HG03175 (cell line): ENCODE data around the gene EPHB4.
"Not testable (repeated sequence)": the region's sequence is repeated elsewhere in the genome, so short reads cannot be mapped to it uniquely, and the experiment has no call there.

Source experiments
- ATAC-seq: cut with Tn5 transposase; IDR thresholded peaks from one replicate; pipeline ENCODE4 v1.9.1; 2021; ENCODE audit warnings: mild to moderate bottlenecking, moderate library complexity; ENCODE audit not compliant: unreplicated experiment

EPHB4 gene

DNA sequence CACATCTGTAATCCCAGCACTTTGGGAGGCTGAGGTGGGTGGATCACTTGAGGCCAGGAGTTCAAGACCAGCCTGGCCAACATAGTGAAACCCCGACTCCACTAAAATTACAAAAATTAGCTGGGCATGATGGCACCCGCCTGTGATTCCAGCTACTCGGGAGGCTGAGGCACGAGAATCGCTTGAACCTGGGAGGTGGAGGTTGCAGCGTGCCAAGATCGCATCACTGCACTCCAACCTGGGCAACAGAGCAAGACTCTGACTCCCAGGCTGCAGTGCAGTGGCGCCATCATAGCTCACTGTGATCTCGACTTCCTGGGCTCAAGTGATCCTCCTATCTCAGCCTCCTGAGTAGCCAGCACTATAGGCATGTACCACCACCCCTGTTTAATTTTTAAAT, 27.6 kb upstream of the EPHB4 start:
- not testable (repeated sequence) for ATAC-seq

DNA sequence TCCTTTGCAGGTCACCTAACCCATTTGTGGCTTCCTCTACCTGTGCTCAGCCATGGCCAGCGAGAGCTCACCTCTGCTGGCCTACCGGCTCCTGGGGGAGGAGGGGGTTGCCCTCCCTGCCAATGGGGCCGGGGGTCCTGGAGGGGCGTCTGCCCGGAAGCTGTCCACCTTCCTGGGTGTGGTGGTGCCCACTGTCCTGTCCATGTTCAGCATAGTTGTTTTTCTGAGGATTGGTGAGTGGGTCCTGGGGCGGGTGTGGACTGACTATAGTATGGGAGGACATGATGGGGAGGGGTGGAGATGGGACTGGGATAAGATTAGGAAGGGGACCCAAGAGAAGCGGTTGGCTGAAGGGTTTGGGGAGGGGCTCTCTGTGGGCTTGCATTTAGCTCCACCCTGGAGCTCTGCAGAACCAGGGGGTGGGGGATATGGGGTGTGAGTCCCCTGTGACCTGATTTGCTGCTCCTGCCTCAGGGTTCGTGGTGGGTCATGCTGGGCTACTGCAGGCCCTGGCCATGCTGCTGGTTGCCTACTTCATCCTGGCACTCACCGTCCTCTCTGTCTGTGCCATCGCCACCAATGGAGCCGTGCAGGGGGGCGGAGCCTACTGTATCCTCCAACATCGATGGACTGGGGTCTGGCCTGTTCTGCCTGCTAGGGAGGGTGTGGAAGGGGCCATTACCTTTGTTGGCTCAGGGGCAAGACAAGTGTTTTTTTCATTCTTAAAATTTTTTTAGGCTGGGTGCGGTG, 27.0 kb upstream of the EPHB4 start:
- ATAC-seq = no peak

DNA sequence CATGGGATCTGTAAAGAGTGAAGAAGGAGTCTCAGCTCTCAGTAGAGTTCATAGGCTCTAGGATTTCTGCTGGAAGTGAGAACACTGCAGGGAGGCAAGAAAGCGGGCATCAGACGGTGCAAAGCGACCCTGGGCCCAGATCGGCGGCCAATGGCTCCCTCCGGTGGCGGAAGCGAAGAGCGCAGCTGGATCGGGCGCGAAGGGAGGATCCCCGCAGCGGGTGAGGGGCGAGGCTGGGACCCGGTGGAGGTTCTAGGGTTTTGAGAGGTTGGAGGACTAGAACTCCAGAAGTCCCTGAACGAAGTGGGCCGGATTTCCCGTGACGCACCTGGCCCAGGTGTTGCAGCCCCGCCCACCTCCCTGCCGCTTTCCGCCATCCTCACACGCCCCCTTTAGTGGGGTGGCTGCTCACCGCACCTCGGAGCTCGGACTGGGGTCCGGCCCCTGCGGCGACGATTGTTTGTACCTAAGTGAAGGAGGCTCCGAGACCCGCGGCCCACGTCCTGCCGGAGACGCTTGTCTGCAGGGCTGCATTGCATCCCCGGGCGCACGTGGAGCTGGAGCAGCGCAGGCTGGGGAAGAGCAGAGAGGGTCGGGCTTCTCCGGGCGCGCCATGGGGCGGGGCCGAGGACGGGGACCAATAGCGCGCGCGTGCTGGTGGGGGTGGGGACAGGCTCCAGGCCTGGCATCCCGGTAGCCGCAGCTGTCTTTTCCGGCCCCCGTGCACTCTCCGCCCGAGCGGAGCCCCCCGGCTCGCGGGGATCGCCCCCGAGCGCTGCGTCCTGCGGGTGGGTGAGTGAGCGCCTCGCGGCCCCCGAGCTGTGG, 24.9 kb upstream of the EPHB4 start, which contains the start of gene SLC12A9:
Gene SLC12A9, plus strand, starts transcription at position 666 of the 825 bp plus-strand sequence. CDS start 1,485 bp downstream, outside the sequence.
- peak; percentile 81 for ATAC-seq

DNA sequence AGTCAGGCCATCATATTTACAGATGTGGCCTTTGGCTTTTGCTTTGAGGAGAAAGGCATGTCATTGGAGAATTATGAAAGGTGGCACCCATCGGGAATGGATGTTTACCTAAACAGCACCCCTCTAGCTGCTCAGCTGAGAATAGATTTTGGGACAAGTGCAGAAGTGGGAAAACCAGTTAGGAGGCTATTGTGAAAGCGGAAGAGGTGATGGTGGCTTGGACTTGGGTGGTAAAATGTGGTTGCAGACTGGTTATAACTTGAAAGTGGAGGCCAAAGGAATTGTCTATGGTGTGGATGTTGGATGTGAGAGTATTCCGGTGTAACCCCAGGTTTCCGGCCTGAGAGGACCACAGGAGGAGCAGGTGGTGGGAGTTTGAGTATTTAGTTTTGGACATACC, 20.0 kb upstream of the EPHB4 start:
- no peak for ATAC-seq

DNA sequence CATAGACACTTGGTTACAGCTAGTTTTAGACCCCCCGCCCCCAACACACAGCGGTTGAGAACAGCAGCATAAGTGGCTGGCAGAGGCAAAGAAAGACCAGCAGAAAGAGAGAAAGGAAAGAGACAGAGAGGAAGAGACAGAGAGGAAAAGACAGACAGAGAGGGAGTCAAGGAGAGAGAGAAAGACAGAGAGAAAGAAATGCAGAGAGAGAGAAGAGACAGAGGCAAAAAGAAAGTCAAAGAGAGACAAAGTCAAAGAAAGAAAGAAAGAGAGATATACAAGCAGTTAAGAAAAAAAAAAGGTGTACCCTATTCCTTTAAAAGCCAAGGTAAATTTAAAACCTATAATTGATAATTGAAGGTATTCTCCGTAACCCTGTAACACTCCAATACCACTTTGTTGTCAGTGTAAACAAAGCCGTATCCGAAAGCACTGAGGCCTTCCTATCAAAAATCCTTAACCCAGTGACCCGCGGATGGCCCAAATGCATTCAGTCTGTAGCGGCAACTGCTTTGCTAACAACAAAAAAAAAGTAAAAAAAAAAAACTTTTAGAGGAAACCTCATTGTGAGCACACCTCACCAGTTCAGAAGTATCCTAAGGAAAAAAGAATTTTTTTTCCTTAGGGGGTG, 13.3 kb upstream of the EPHB4 start:
- ATAC-seq = no peak

DNA sequence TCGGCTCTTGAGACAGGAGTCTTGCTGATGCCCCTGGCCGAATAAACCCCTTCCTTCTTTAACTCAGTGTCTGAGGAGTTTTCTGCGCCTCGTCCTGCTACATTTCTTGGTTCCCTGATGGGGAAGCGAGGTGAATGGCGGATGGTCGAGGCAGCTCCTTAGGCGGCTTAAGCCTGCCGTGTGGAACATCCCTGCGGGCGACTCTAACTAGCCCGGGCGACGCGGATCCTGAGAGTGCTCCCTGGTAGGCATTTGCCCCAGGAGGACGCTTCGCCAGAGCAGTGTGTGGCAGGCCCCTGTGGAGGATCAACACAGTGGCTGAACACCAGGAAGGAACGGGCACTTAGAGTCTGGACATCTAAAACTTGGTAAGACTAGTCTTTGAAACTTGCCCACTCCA, 12.0 kb upstream of the EPHB4 start:
- no peak for ATAC-seq

DNA sequence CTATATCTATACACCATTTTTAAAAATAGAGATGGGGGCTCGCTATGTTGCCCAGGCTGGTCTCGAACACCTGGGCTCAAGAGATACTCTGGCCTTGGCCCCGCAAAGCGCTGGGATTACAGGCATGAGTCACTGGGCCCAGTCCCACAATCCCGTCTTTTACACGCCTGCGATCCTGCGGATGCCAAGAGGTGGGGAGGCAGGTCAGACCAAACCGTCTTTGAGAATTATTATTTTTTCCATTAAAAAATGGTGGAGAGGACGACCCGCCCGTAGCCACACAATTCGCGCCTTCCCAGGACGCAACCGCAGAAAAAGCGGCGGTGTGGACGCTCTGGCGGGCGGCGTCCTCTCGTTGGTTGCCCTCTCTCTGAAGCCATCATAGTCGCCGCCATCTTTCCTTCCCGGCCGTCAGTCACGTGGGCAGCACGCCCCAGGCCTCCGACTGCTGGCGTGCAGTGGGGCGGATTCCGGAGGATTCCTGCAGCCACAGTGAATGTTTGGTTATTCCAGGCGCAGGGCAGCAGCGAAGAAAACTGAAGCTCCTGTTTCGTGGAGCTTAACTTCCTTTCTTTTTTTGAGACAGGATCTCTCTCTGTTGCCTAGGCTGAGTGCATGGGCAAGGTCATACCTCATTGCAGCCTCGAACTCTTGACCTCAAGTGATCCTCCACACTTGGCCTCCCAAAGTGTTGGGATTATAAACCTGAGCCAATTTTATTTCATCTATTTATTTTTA, 9.9 kb upstream of the EPHB4 start:
- ATAC-seq = peak; percentile 78

DNA sequence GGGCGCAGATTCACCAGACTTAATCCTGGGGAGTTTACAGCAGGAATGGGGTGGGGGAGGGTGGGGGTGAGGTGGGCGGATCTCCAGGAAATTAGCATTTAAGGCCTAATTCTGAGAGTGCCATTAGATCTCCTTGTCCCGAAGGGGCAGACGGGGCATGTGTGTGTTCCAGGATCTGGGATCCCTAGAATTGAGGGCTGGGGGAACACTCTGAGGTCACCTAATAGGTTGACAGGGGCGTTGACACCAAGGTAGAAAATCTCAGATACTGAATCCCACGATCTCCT, 9.4 kb upstream of the EPHB4 start:
- ATAC-seq = no peak

DNA sequence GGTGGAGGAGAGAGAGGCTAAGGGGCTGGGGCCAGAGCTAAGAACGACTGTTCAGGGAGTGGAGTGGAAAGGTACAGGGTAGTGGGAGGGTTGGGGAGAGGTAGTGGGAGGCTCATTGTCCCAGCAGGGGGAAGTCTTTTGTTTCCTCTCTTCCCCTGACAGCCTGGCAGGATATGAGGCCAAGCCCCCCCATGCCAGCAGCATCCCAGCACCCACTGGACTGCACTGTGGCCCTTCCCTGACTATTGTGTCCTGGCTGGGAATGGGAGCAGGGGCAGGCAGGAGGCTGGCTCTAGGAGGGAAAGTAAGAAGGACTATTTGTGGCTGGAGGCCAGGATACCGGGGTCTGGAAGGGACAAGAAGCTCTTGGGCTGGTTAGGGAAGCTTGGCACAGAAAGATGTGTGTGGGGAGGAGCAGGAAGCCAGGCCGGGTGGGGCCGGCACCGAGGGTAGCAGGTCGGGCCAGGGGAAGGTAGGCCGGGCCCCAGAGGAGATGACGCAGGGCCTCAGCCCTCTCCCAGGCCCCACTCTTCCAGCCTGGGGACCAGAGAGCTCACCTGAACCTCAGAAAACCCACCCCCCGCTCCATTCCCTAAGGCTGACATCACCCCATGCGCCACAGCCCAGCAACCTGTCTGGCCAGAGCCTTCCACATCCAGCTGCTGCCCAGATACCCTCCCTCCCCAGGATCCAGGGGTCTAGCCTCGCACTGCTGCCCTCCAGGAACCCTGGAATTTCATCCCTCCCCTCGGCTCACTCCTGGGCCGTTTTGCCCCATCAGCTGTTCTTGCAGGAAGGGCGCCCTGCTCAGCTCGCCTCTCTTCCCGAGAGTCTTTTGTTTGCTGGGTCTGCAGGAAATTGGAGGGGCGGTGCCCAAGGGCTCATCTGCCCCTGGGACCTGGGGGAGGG, 8.8 kb upstream of the EPHB4 start:
- ATAC-seq = no peak

DNA sequence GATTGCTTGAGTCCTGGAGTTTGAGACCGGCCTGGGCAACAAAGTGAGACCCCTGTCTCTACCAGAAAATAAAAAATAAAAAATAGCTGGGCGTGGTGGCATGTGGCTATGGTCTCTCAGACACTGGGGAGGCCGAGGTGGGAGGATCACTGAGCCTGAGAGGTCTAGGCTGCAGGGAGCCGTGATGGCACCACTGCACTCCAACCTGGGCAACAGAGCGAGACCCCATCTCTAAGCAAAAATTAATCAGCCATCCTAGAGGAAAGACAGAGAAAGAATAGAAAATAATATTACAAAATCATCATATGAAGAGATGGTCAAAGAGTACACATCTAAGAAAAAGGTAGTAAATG, 4.9 kb upstream of the EPHB4 start:
- no peak for ATAC-seq

DNA sequence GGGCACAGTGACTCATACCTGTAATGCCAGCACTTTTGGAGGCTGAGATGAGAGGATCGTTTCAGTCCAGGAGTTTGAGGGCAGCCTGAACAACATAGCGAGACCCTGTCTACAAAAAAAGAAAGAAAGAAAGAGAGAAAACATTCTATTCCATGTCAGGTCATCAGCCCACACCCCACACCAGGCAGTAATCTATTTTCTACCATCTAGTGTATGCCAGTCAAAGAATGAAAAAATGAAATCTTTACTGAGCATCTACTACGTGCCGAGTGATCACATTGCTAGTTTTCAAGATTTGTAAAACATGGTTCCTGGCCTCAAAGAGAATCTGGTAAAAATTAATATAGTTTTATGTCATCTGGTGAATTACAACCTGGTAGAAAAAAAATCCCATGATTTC, 3.1 kb upstream of the EPHB4 start:
- no peak for ATAC-seq

DNA sequence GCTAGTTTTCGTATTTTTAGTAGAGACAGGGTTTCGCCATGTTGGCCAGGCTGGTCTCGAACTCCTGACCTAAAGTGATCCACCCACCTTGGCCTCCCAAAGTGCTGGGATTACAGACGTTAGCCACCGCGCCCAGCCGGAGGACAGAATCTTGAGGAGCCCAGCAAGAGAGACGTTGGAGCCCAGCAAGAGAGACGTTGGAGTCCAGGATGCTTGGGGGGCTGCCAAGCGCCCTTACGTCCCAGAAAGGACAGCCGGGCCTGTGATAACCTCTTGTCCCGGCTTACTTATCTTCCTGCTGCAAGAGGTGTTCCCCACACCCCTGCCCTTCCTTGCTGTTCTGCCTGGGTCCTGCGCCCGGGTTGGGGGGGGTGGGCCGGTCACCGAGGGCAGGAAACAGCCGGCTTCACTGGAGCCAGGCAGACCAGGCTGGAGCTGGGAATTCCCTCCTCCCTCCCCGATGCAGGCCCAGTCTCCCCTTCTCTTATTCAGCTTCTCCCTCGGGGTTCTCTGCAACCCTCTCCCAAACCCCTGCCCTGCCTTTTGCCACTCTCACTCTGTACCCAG, 1.9 kb upstream of the EPHB4 start:
- no peak for ATAC-seq

DNA sequence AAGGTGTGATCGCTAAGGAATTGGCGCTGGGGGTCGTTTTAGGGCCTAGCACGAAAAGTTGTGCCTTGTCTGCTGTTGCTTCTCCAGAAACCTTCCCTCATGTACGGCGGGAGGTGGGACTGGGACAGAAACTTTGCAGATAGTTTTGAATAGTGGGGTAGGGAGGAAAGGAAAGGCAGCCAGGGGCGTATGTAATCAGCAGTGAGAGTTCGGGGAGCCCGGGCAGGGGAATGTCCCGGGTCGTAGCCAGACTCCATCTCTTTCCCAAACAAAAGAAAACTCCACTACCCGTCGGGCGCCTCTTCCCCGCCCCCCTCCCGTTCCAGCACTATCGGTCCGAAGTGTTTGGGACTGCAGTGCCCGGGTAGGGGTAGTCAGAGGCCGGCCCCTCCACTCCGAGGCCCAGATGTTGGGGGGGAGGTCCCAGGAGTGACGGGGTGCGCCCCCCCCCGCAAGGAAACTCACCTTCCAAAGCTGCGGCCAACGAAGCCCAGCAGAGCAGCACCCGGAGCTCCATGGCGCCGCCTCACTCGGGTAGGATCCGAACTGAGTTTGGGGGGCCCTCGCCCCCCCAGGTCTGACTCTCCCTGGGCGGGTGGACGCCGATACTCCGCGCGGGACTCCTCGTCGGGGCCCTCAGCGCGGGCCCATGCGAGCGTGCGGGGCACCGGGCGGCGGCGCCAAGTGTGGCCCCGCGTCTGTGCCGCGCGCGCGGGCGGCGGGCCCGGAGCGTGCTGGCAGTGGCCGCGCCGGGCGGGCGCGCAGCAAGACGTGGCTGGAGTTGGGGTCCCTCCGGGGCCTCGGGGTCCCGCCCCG, 601 bp downstream of the EPHB4 start:
- ATAC-seq = no peak

DNA sequence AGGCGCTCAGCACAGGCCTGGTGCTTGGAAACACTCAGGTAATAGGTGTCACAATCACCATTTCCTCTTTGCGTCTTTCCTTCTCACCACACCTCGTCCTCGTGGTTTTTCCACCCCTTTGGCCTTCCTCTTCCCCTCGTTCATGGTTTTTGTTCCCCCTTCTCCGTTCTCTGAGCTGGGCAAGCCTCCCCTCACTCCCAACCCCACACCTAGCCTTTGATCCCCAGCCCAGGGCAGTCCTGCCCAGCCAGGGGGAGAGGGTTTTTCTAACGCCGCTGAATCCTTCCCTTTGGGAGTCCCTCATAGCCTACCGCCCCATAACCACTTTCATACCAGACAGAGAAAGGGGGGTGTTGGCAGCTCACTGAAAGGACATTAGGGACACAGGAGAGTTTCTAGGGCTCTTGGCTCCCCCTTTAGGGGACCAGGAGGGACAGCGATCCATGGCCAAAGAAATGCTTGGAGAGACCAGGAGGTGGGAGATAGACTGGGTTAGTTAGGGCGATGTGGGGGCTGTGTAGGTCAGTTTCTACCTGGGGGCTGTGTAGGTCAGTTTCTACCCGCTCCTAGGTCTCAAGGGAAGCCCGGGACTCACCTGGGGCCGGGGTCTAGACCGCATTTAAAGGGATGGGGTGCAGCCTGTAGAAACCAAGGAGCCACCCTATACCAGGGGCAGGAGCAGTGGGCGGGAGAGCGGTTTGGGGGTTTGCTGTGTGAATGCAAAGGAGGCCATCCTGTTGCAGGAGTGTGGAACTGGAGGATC, 1.4 kb downstream of the EPHB4 start:
- ATAC-seq = no peak

DNA sequence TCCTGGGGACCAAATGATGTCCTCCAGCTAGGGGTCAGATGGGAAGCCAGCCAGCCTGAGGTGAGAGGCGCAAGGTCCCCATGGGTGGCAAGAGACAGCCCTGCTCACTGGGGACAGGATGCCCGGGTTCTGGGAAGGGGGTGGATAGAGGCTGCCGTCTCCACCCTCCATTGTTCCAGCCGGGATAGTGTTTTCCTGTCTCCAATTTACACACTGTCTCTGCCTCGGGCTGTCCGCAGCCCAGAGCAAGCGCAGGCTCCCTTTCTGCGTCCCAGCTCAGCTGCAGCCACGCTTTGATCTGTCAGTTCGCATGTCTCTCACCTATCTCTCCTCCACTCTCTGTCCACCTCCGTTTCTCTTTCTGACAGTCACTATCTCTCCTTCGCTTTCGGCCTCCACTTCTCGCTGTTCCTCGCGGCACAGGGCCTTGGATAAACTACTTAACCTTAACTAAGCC, 2.1 kb downstream of the EPHB4 start:
- no peak for ATAC-seq

DNA sequence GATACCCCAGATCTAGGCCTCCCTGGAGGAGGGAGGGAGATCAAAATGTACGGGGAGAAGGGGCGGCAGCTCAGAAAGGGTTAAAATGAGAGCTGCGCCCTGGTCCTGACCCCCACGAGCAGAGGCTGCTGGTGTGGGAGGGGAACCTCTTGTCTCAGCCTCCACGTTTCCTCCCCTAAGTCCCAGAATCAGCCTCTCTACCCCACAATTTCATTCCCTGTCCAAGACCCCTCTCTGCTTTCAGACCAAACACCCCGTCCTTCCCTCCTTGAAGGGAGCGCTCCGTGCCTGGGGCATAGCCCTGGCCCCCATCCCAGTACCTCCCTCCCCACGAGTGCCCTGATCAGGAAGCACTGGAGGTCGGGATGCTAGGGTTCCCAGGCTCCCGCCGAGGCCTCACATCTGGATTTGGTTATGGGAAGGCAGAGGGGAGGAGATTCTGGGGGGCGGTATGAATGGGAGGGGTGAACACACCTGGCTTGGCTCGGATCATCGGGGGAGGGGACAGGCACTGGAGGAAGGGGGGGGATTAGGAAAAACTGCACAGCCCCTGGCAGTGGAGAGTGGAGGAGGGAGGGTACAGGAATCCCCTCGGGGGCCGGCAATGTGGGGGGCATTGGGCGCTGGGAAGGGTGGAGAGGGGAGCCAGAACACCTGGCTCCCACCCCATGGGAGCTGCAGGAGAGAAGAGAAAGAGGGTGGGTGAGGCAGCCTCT, 2.7 kb downstream of the EPHB4 start:
- no peak for ATAC-seq

DNA sequence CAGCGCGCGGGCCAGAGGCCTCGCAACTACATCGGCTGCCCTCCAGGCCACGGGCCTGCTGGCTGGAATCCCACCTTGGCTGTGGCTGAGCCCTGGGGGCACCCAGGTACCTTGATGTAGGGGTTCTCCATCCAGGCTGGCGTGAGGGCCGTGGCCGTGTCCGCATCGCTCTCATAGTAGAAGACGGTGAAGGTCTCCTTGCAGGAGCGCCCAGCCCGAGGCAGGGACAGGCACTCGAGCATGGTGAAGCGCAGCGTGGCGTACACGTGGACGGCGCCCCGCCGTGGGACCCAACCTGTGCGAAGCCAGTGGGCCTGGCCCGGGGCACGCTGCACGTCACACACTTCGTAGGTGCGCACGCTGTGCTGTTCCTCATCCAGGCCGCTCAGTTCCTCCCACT, 3.8 kb downstream of the EPHB4 start:
- no peak for ATAC-seq

DNA sequence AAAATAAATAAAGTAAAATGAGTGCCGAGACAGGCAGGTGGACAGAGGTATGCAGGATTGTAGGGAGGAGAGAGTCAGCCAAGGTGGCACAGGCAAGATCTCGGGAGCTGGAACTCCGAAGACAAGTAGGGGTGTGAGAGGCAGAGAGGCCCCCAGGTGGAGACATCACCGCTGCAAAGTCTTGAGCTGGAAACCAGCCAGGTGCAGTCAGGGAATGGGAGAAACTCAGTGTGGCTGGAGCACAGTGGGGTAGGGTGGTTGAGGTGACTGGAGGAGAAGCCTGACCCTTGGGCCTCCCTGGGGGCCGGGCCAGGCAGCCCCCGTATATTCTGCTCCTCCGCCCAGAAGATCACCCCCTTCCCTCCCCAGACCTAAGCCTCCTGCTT, 4.2 kb downstream of the EPHB4 start:
- no peak for ATAC-seq
